ENCODE data around the gene MICAL2. TPM values are rescaled to one million over a fixed set of nuclear protein-coding genes. Genes with fewer than 3 reads are reported as not detected.

MICAL2 gene
- total RNA-seq, 1 donor, result 156 TPM

GRCh38 chr11:12207384-12208150 lies 97.2 kb downstream of the MICAL2 start:
- H3K27ac ChIP-seq (ENCODE audit: low read depth, low read length), result peak overlapping the region; percentile 99
- no peaks in the 10 kb centered on the region for H3K27me3 ChIP-seq (ENCODE audit: insufficient read depth, low read length)
- no peaks in the 10 kb centered on the region for H3K9me3 ChIP-seq (ENCODE audit: low read depth, low read length)
- no peak for TF ChIP-seq CTCF (IDR thresholded peaks at IDR 0.05; ENCODE audit: extremely low read depth, low read depth, low read length)
- H3K4me1 ChIP-seq (ENCODE audit: insufficient read depth, low read length), result peaks cover 46% of the 10 kb centered on the region
- no peak for DNase-seq (ENCODE audit: insufficient read length, low spot score, missing footprints)
- peaks cover 92% of the 10 kb centered on the region for H3K36me3 ChIP-seq (ENCODE audit: insufficient read depth, low read length)
- H3K4me3 ChIP-seq (ENCODE audit: insufficient read depth, low read length), result no peak overlapping the region
- no peak overlapping the region for H3K4me2 ChIP-seq (ENCODE audit: insufficient read depth, low read length)
- no peak overlapping the region for H2AFZ ChIP-seq (ENCODE audit: low read length)
- H3K79me2 ChIP-seq (ENCODE audit: insufficient read depth, low read length), result peaks cover 64% of the 10 kb centered on the region
- no peaks in the 10 kb centered on the region for H4K20me1 ChIP-seq (ENCODE audit: insufficient read depth, low read length)

- Histone ChIP-seq H3K4me3 (ENCODE audit: insufficient read depth, low read length) (no peak overlapping the region), H3K4me2 (ENCODE audit: insufficient read depth, low read length) (no peak overlapping the region), H3K27me3 (ENCODE audit: insufficient read depth, low read length) (no peaks in the 10 kb centered on the region), H3K79me2 (ENCODE audit: insufficient read depth, low read length) (peaks cover 49% of the 10 kb centered on the region), H4K20me1 (ENCODE audit: insufficient read depth, low read length) (no peaks in the 10 kb centered on the region), H3K27ac (ENCODE audit: low read depth, low read length) (peak overlapping the region; percentile 99), H3K36me3 (ENCODE audit: insufficient read depth, low read length) (peaks cover 92% of the 10 kb centered on the region), H3K9me3 (ENCODE audit: low read depth, low read length) (no peaks in the 10 kb centered on the region), H2AFZ (ENCODE audit: low read length) (no peak overlapping the region), H3K4me1 (ENCODE audit: insufficient read depth, low read length) (peaks cover 62% of the 10 kb centered on the region)
- TF ChIP-seq CTCF (IDR thresholded peaks at IDR 0.05; ENCODE audit: extremely low read depth, low read depth, low read length), result no peak
- DNase-seq (ENCODE audit: insufficient read length, low spot score, missing footprints), result no peak
Observed at GRCh38 chr11:12209096-12209495, 98.7 kb downstream of the MICAL2 start.

GRCh38 chr11:12210200-12210599 lies 99.8 kb downstream of the MICAL2 start:
- H2AFZ ChIP-seq (ENCODE audit: low read length), result no peak overlapping the region
- no peak for TF ChIP-seq CTCF (IDR thresholded peaks at IDR 0.05; ENCODE audit: extremely low read depth, low read depth, low read length)
- H3K36me3 ChIP-seq (ENCODE audit: insufficient read depth, low read length), result peaks cover 92% of the 10 kb centered on the region
- no peak overlapping the region for H3K4me3 ChIP-seq (ENCODE audit: insufficient read depth, low read length)
- no peak overlapping the region for H3K4me2 ChIP-seq (ENCODE audit: insufficient read depth, low read length)
- H3K27ac ChIP-seq (ENCODE audit: low read depth, low read length), result peak overlapping the region; percentile 99
- peaks cover 38% of the 10 kb centered on the region for H3K79me2 ChIP-seq (ENCODE audit: insufficient read depth, low read length)
- H3K9me3 ChIP-seq (ENCODE audit: low read depth, low read length), result no peaks in the 10 kb centered on the region
- peaks cover 63% of the 10 kb centered on the region for H3K4me1 ChIP-seq (ENCODE audit: insufficient read depth, low read length)
- no peaks in the 10 kb centered on the region for H3K27me3 ChIP-seq (ENCODE audit: insufficient read depth, low read length)
- no peak for DNase-seq (ENCODE audit: insufficient read length, low spot score, missing footprints)
- no peaks in the 10 kb centered on the region for H4K20me1 ChIP-seq (ENCODE audit: insufficient read depth, low read length)

- H3K4me3 ChIP-seq (ENCODE audit: insufficient read depth, low read length), result no peak overlapping the region
- H3K9me3 ChIP-seq (ENCODE audit: low read depth, low read length), result no peaks in the 10 kb centered on the region
- H4K20me1 ChIP-seq (ENCODE audit: insufficient read depth, low read length), result no peaks in the 10 kb centered on the region
- peaks cover 93% of the 10 kb centered on the region for H3K36me3 ChIP-seq (ENCODE audit: insufficient read depth, low read length)
- H3K27ac ChIP-seq (ENCODE audit: low read depth, low read length), result peak overlapping the region; percentile 84
- H3K27me3 ChIP-seq (ENCODE audit: insufficient read depth, low read length), result no peaks in the 10 kb centered on the region
- no peak overlapping the region for H3K4me2 ChIP-seq (ENCODE audit: insufficient read depth, low read length)
- DNase-seq (ENCODE audit: insufficient read length, low spot score, missing footprints), result no peak
- H2AFZ ChIP-seq (ENCODE audit: low read length), result no peak overlapping the region
- peaks cover 26% of the 10 kb centered on the region for H3K79me2 ChIP-seq (ENCODE audit: insufficient read depth, low read length)
- peaks cover 51% of the 10 kb centered on the region for H3K4me1 ChIP-seq (ENCODE audit: insufficient read depth, low read length)
- no peak for TF ChIP-seq CTCF (IDR thresholded peaks at IDR 0.05; ENCODE audit: extremely low read depth, low read depth, low read length)
Observed at GRCh38 chr11:12211331-12212065, 101.1 kb downstream of the MICAL2 start.

All from osteoblast (primary cell).